ENCODE data around the gene ADAMTSL3. TPM values are rescaled to one million over a fixed set of nuclear protein-coding genes. Genes with fewer than 3 reads are reported as not detected.
A peak's percentile ranks its signal among the peaks of the same experiment; 100 is the strongest.

Gene ADAMTSL3
- total and polyA plus RNA-seq, 3 experiments from 2014 or later: not detected

- Mint-ChIP-seq H3K9me3 (peaks cover 0 to 4% (median 1%) of the 10 kb centered on the region in 5 donors), H3K4me1 (no peaks in the 10 kb centered on the region), H3K27ac (no peak overlapping the region), H3K4me3 (no peak overlapping the region), H3K27me3 (peaks cover 3 to 9% of the 10 kb centered on the region in 2 donors), H3K36me3 (no peaks in the 10 kb centered on the region)
- Histone ChIP-seq H3K27me3 (ENCODE audit: insufficient read depth, low read length, poor library complexity, severe bottlenecking) (no peaks in the 10 kb centered on the region), H3K9me3 (ENCODE audit: low read length) (no peaks in the 10 kb centered on the region), H3K36me3 (ENCODE audit: insufficient read depth, low read length) (no peaks in the 10 kb centered on the region), H3K27ac (ENCODE audit: low read depth, low read length) (no peak overlapping the region), H3K4me1 (ENCODE audit: insufficient read depth, low read length) (no peaks in the 10 kb centered on the region), H3K4me3 (ENCODE audit: low read length) (no peak overlapping the region)
- ChIA-PET CTCF (interaction anchor here (1.2 kb wide), 1 partner anchor 35 kb away, joined by 4 read pairs; no protein-coding TSS in a partner anchor), POLR2A (no interaction called here)
- DNase-seq: no peak
These were observed 4.8 kb downstream of the ADAMTSL3 start for GRCh38 chr15:83658430-83659416.

DNA sequence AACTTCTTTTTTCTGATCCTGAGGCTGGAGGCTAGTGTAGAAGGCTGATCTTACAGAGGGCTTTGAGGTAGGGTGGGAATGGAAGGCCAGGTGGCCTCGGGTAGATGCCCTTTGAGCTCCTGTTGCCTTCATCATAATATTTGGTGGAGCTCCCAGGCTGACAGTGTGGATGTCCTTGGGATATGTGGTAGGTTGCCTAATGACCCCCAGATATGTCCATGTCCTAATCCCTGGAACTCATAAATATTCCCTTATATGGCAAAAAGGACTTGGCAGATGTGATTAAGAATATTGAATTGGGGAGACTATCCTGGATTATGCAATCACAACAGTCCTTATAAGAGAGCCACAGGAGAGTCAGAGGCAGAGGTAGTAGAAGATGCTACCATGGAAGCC, 5.5 kb downstream of the ADAMTSL3 start:
- DNase-seq: no peak
- Mint-ChIP-seq H3K27ac (peak overlapping the region in 1 of 8 donors; percentile 69), H3K4me1 (no peaks in the 10 kb centered on the region), H3K4me3 (no peak overlapping the region), H3K9me3 (peaks cover 0 to 6% (median 2%) of the 10 kb centered on the region in 5 donors), H3K27me3 (peaks cover 3 to 8% of the 10 kb centered on the region in 2 donors), H3K36me3 (no peaks in the 10 kb centered on the region)
- POLR2A ChIA-PET: no interaction called here
- H3K36me3 ChIP-seq (ENCODE audit: insufficient read depth, low read length): no peaks in the 10 kb centered on the region
- no peak overlapping the region for H3K27ac ChIP-seq (ENCODE audit: low read depth, low read length)
- H3K9me3 ChIP-seq (ENCODE audit: low read length): no peaks in the 10 kb centered on the region
- H3K4me3 ChIP-seq (ENCODE audit: low read length): no peak overlapping the region
- no peaks in the 10 kb centered on the region for H3K27me3 ChIP-seq (ENCODE audit: insufficient read depth, low read length, poor library complexity, severe bottlenecking)
- CTCF ChIA-PET: no interaction called here
- no peaks in the 10 kb centered on the region for H3K4me1 ChIP-seq (ENCODE audit: insufficient read depth, low read length)

GRCh38 chr15:83665480-83665879, 11.6 kb downstream of the ADAMTSL3 start:
- no peaks in the 10 kb centered on the region for H3K9me3 ChIP-seq (ENCODE audit: low read length)
- no peaks in the 10 kb centered on the region for H3K36me3 ChIP-seq (ENCODE audit: insufficient read depth, low read length)
- H3K27me3 Mint-ChIP-seq: peaks cover 0 to 3% of the 10 kb centered on the region in 2 donors
- H3K9me3 Mint-ChIP-seq: peaks cover 2 to 10% (median 4%) of the 10 kb centered on the region in 5 donors
- no peak overlapping the region for H3K4me3 Mint-ChIP-seq
- no peaks in the 10 kb centered on the region for H3K4me1 Mint-ChIP-seq
- no peak overlapping the region for H3K4me3 ChIP-seq (ENCODE audit: low read length)
- no peaks in the 10 kb centered on the region for H3K36me3 Mint-ChIP-seq
- H3K27ac Mint-ChIP-seq: no peak overlapping the region
- H3K27me3 ChIP-seq (ENCODE audit: insufficient read depth, low read length, poor library complexity, severe bottlenecking): no peaks in the 10 kb centered on the region
- H3K27ac ChIP-seq (ENCODE audit: low read depth, low read length): no peak overlapping the region
- CTCF ChIA-PET: no interaction called here
- DNase-seq: no peak
- no peaks in the 10 kb centered on the region for H3K4me1 ChIP-seq (ENCODE audit: insufficient read depth, low read length)
- POLR2A ChIA-PET: no interaction called here

DNA sequence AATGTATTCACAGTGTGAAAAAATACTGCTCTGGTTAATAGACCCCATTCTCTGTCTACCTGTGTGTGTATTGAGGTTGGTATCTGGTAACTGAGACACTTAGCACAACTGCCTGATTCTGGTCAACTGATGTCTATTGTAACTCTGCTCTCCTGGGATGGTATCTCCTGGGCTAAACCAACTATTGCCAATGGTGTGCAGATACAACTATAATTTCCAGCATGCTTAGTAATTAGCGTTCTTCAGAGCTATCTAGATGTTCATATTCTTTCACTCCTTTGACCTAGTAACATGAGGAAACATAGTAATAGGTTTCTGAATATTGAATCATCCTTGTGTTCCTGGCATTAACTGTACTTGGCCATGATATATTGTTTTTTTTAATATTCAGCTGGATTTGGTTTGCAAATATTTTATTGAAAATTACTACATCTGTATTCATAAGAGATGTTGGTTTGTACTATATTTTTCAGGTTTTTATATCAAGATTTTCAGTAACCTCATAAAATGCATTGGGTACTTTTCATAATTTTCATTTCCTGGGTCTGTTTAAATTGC, 16.8 kb downstream of the ADAMTSL3 start:
- no peak overlapping the region for H3K27ac ChIP-seq (ENCODE audit: low read depth, low read length)
- ChIA-PET POLR2A (no interaction called here), CTCF (no interaction called here)
- no peaks in the 10 kb centered on the region for H3K4me1 ChIP-seq (ENCODE audit: insufficient read depth, low read length)
- no peaks in the 10 kb centered on the region for H3K36me3 Mint-ChIP-seq
- no peaks in the 10 kb centered on the region for H3K27me3 Mint-ChIP-seq
- no peak for DNase-seq
- H3K27me3 ChIP-seq (ENCODE audit: insufficient read depth, low read length, poor library complexity, severe bottlenecking): no peaks in the 10 kb centered on the region
- H3K9me3 Mint-ChIP-seq: peaks cover 0 to 8% (median 4%) of the 10 kb centered on the region in 5 donors
- H3K27ac Mint-ChIP-seq: no peak overlapping the region
- H3K4me3 Mint-ChIP-seq: no peak overlapping the region
- H3K4me1 Mint-ChIP-seq: no peaks in the 10 kb centered on the region
- no peaks in the 10 kb centered on the region for H3K36me3 ChIP-seq (ENCODE audit: insufficient read depth, low read length)
- H3K9me3 ChIP-seq (ENCODE audit: low read length): no peaks in the 10 kb centered on the region
- H3K4me3 ChIP-seq (ENCODE audit: low read length): no peak overlapping the region

DNA sequence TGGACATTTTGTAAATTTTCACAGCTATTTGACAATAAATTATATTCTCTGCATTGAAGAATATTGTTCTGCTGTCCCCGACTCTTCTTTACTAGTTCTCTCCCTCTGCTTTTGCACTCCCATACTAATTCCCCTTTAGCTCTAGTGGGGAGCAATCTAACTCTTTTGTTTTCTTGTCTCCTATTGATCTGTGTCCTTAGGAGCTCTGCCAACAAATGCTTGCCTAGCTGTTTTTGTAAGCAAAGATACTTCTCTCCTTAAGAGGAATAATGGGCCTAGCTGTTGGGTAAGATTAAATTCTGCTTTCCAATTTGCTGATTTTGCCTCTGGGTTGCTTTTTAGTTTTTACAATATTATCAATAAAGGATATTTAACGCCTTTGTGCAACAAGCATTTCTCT, 17.7 kb downstream of the ADAMTSL3 start:
- Mint-ChIP-seq H3K27me3 (peaks cover 0 to 2% of the 10 kb centered on the region in 2 donors), H3K4me1 (no peaks in the 10 kb centered on the region), H3K36me3 (no peaks in the 10 kb centered on the region), H3K9me3 (peaks cover 0 to 8% (median 4%) of the 10 kb centered on the region in 5 donors), H3K4me3 (no peak overlapping the region), H3K27ac (no peak overlapping the region)
- Histone ChIP-seq H3K4me1 (ENCODE audit: insufficient read depth, low read length) (no peaks in the 10 kb centered on the region), H3K9me3 (ENCODE audit: low read length) (no peaks in the 10 kb centered on the region), H3K27ac (ENCODE audit: low read depth, low read length) (no peak overlapping the region), H3K36me3 (ENCODE audit: insufficient read depth, low read length) (no peaks in the 10 kb centered on the region), H3K4me3 (ENCODE audit: low read length) (no peak overlapping the region), H3K27me3 (ENCODE audit: insufficient read depth, low read length, poor library complexity, severe bottlenecking) (no peaks in the 10 kb centered on the region)
- CTCF ChIA-PET: no interaction called here
- no peak for DNase-seq
- POLR2A ChIA-PET: no interaction called here

DNA sequence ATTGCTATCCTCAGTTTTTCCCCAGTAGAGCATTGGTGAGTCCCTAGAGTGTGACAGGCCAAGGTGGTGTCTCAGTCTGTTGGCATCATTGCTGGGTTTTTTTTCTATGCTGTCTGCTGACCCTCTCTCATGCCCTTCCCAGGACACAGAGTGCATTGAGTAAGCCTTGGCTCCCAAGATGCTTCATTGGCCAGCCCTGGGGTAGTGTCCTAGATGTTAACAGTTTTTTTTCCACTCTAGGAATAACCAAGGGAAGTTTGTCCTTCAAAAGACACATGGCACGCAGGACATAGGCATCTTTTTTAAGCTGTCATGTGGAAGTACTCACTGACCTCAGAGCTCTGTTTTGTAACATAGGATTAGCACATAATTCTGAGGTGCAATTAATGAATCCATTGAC, 19.5 kb downstream of the ADAMTSL3 start:
- Mint-ChIP-seq H3K27ac (no peak overlapping the region), H3K4me1 (no peaks in the 10 kb centered on the region), H3K4me3 (no peak overlapping the region), H3K36me3 (no peaks in the 10 kb centered on the region), H3K27me3 (peaks cover 0 to 2% of the 10 kb centered on the region in 2 donors), H3K9me3 (peaks cover 0 to 7% (median 2%) of the 10 kb centered on the region in 5 donors)
- Histone ChIP-seq H3K36me3 (ENCODE audit: insufficient read depth, low read length) (no peaks in the 10 kb centered on the region), H3K27ac (ENCODE audit: low read depth, low read length) (no peak overlapping the region), H3K4me1 (ENCODE audit: insufficient read depth, low read length) (no peaks in the 10 kb centered on the region), H3K9me3 (ENCODE audit: low read length) (no peaks in the 10 kb centered on the region), H3K27me3 (ENCODE audit: insufficient read depth, low read length, poor library complexity, severe bottlenecking) (no peaks in the 10 kb centered on the region), H3K4me3 (ENCODE audit: low read length) (no peak overlapping the region)
- CTCF ChIA-PET: no interaction called here
- DNase-seq: no peak
- POLR2A ChIA-PET: no interaction called here

DNA sequence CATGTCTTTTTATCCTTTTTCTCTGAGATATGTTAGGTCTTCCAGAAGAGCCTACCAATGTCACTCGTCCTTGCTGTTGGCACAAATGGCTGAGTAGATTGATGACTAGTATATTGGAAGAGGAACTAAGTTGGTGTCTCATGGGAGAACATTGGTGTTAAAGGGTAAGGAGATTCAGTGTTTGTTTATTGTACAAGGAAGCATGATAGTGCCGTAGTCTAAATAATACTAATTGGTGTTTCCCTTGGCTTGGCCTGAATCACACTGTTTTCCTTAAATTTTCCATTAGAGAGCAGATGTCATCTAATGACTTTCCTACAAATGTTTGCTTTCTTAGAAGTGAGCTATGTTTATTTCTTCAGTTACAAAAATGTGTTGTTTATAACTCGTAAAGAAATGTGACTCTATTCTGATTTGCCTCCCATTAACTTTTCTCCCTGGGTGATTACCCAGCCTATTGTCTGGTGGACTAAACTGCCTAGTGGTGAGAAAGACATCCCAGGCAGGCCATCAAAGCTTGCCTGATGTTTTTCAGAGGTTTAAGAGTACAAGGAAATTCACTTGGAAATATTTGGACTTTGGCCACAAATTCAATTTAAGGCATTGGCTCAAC, 28.7 kb downstream of the ADAMTSL3 start:
- peaks cover 0 to 16% (median 7%) of the 10 kb centered on the region in 5 donors for H3K9me3 Mint-ChIP-seq
- CTCF ChIA-PET: no interaction called here
- H3K27ac ChIP-seq (ENCODE audit: low read depth, low read length): no peak overlapping the region
- no peaks in the 10 kb centered on the region for H3K36me3 Mint-ChIP-seq
- no peaks in the 10 kb centered on the region for H3K9me3 ChIP-seq (ENCODE audit: low read length)
- no peak overlapping the region for H3K4me3 Mint-ChIP-seq
- POLR2A ChIA-PET: no interaction called here
- H3K36me3 ChIP-seq (ENCODE audit: insufficient read depth, low read length): no peaks in the 10 kb centered on the region
- no peak overlapping the region for H3K27ac Mint-ChIP-seq
- no peaks in the 10 kb centered on the region for H3K4me1 Mint-ChIP-seq
- DNase-seq: no peak
- peaks cover 6 to 14% of the 10 kb centered on the region in 2 donors for H3K27me3 Mint-ChIP-seq
- H3K4me3 ChIP-seq (ENCODE audit: low read length): no peak overlapping the region
- H3K27me3 ChIP-seq (ENCODE audit: insufficient read depth, low read length, poor library complexity, severe bottlenecking): no peaks in the 10 kb centered on the region
- H3K4me1 ChIP-seq (ENCODE audit: insufficient read depth, low read length): no peaks in the 10 kb centered on the region

DNA sequence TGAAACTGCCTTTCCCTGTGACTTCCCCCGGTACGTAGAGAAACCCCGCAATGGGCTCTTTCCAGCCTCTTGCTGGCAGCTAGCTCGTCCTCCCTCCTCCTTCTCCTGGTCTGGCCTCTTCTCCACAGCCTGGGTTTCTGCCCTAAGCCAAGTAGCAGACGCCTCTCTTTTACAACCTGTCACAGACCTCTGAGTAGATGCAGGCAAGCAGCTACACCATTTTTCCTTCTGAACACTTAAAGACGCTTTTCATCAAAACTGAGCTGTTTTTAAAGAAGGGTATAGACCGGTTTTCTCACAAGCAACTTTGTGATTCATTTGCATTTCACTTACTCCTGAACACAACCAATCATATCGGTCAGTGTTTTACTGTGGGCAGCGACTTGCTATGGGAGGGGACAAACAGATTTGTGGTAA, 32.0 kb downstream of the ADAMTSL3 start:
- H3K4me1 ChIP-seq (ENCODE audit: insufficient read depth, low read length): no peaks in the 10 kb centered on the region
- Mint-ChIP-seq H3K27me3 (peaks cover 5 to 7% of the 10 kb centered on the region in 2 donors), H3K27ac (peak overlapping the region in 1 of 8 donors; percentile 68), H3K9me3 (peaks cover 0 to 5% (median 2%) of the 10 kb centered on the region in 5 donors), H3K4me3 (peak overlapping the region in 1 of 7 donors; percentile 13), H3K4me1 (no peaks in the 10 kb centered on the region), H3K36me3 (no peaks in the 10 kb centered on the region)
- no peaks in the 10 kb centered on the region for H3K36me3 ChIP-seq (ENCODE audit: insufficient read depth, low read length)
- H3K4me3 ChIP-seq (ENCODE audit: low read length): no peak overlapping the region
- H3K27me3 ChIP-seq (ENCODE audit: insufficient read depth, low read length, poor library complexity, severe bottlenecking): no peaks in the 10 kb centered on the region
- ChIA-PET POLR2A (no interaction called here), CTCF (no interaction called here)
- no peak for DNase-seq
- no peak overlapping the region for H3K27ac ChIP-seq (ENCODE audit: low read depth, low read length)
- no peaks in the 10 kb centered on the region for H3K9me3 ChIP-seq (ENCODE audit: low read length)
